ENCODE measurements around the gene GRIN2A.

The GRIN2A gene

DNA sequence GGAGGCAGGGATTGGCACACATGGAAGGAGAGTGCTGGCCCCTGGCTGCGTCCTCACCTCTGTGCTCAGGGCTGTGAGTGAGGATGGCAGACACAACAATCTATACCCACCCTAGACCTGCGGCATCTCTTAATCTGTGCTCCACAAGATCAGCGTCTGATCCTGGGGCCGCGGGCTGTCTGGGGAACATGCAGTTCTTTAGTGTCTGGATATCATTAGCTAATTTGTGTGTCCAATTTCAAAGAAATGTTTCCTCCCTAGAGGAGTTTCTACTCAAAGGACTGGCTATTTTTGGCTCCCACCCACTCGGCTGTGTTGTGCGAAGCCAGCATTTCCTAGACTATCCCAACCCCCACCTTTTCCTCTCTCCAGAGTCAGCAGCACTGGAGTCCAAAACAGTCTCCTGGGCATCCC lies 93.8 kb downstream of the GRIN2A start:
- TF ChIP-seq, protein P1, sequence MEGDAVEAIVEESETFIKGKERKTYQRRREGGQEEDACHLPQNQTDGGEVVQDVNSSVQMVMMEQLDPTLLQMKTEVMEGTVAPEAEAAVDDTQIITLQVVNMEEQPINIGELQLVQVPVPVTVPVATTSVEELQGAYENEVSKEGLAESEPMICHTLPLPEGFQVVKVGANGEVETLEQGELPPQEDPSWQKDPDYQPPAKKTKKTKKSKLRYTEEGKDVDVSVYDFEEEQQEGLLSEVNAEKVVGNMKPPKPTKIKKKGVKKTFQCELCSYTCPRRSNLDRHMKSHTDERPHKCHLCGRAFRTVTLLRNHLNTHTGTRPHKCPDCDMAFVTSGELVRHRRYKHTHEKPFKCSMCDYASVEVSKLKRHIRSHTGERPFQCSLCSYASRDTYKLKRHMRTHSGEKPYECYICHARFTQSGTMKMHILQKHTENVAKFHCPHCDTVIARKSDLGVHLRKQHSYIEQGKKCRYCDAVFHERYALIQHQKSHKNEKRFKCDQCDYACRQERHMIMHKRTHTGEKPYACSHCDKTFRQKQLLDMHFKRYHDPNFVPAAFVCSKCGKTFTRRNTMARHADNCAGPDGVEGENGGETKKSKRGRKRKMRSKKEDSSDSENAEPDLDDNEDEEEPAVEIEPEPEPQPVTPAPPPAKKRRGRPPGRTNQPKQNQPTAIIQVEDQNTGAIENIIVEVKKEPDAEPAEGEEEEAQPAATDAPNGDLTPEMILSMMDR (conservative IDR thresholded peaks at IDR 0.05; ENCODE audit: control insufficient read depth, insufficient read depth, low read depth, low read length): no peak
- H3K4me3 ChIP-seq (ENCODE audit: control insufficient read depth, low read depth, low read length): no peak overlapping the region
- DNase-seq (ENCODE audit: low read depth): peak; percentile 82

DNA sequence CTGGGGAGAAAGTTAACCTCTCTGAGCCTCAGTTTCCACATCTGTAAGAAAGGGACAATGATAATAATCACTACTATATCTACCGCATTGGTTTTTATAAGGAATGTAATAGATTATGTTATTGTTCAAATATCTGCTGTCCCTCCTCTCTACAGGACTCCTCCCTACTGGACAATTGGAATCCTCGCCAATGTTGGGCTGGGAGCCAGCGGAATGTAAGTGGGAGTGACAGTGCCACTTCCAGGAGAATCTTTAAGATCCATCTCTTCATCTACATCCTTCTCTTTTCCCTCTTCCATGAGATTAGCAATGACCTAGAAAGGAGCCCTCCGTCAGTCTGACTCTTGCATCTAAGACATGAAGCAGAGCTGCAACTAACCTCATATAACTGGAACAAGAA lies 95.1 kb downstream of the GRIN2A start:
- H3K4me3 ChIP-seq (ENCODE audit: control insufficient read depth, low read depth, low read length): no peak overlapping the region
- TF ChIP-seq, protein P1 (conservative IDR thresholded peaks at IDR 0.05; ENCODE audit: control insufficient read depth, insufficient read depth, low read depth, low read length): no peak
- no peak for DNase-seq (ENCODE audit: low read depth)

DNA sequence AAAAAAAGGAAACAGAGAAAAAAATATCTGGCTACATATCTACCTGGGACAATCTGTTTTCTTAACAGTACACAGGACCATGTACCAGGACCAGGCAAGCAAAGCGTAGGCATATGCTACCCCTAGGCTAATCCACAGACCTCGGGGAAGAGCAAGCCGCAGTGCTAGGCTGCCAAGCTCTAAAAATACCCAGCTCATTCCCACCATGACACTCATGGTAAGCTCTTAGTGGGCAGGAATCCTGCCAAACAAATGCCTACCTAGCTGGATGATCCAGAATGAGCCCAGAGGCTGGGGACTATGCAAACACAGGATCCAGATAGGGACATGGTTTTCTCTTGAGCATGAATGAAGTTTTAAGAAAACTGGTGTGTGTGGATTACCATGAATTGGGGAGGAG lies 95.6 kb downstream of the GRIN2A start:
- no peak for DNase-seq (ENCODE audit: low read depth)
- TF ChIP-seq, protein P1 (conservative IDR thresholded peaks at IDR 0.05; ENCODE audit: control insufficient read depth, insufficient read depth, low read depth, low read length): no peak

GRCh38 chr16:10085078-10085798 lies 97.0 kb downstream of the GRIN2A start:
- H3K4me3 ChIP-seq (ENCODE audit: control insufficient read depth, low read depth, low read length): no peak overlapping the region
- TF ChIP-seq, protein P1 (conservative IDR thresholded peaks at IDR 0.05; ENCODE audit: control insufficient read depth, insufficient read depth, low read depth, low read length): no peak
- no peak for DNase-seq (ENCODE audit: low read depth)

More for the DNA sequence above, 95.6 kb downstream of the GRIN2A start:
- H3K4me3 ChIP-seq (ENCODE audit: control insufficient read depth, low read depth, low read length): no peak overlapping the region

DNA sequence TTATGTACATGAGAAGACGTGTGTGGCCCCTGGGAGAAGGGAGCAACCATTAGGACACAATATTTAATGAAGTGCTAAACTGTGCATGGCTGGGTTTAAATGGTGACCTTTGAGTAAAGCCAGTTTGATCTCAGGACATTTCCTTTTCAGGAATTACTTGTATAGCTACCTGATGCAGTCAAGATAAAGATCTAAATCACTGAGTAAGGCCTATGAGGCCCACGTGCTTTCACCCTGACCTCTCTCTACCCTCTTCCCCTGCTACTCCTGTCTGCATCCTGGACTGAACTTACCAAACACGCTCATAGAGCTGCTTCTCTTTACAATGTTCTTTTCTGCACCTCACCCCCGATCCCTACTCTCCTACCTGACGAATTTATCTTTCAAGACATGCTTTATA lies 98.9 kb downstream of the GRIN2A start:
- TF ChIP-seq, protein P1 (conservative IDR thresholded peaks at IDR 0.05; ENCODE audit: control insufficient read depth, insufficient read depth, low read depth, low read length): no peak
- DNase-seq (ENCODE audit: low read depth): no peak
- no peak overlapping the region for H3K4me3 ChIP-seq (ENCODE audit: control insufficient read depth, low read depth, low read length)

DNA sequence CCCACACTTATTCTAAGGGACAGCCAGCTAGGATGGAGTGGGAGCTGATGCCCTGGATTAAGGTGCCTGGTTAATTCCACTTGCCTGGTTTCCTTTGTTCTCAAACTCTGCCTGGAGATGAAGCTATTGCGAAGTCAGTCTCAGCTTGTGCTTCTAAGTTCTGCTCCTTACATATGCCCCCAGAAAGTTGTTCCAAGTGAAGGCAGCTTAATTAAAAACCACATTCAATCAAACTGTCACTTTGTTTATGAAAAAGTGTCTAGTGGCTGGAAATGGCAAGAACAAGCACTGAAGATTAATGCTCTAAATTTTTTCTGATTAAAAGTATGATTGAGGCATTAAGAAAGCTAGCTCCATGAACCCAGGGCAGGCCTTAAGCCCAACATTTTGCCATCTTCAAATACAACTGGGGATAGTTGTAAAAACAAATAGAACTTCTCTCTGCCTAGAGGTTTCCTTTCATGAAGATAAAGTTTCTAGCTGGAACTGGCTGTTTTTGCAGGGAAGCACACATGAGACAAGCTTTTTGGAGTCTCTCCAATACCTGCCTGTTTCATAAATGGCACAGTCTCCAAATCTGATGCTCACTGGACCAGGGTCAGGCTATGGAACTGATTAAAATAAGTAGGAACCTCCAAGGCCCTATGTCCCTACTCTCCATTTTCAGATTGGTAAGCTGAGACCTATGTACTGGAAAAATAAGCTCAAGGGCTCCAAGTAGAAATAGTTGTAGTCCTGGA lies 100.9 kb downstream of the GRIN2A start:
- no peak for DNase-seq (ENCODE audit: low read depth)
- TF ChIP-seq, protein P1 (conservative IDR thresholded peaks at IDR 0.05; ENCODE audit: control insufficient read depth, insufficient read depth, low read depth, low read length): no peak
- H3K4me3 ChIP-seq (ENCODE audit: control insufficient read depth, low read depth, low read length): no peak overlapping the region

Data from fibroblast of mammary gland (primary cell).